Inflammatory macrophage (primary cell): ENCODE measurements around the gene ETV7.
A peak's percentile ranks its signal among the peaks of the same experiment; 100 is the strongest.
"Not testable (repeated sequence)": the region's sequence is repeated elsewhere in the genome, so short reads cannot be mapped to it uniquely, and the experiment has no call there.

Experiments
- DNase-seq, 2 donors: peaks; one replicate each; pipeline ENCODE4 v3.0.0-alpha.2; 2020 to 2022

Gene ETV7

DNA sequence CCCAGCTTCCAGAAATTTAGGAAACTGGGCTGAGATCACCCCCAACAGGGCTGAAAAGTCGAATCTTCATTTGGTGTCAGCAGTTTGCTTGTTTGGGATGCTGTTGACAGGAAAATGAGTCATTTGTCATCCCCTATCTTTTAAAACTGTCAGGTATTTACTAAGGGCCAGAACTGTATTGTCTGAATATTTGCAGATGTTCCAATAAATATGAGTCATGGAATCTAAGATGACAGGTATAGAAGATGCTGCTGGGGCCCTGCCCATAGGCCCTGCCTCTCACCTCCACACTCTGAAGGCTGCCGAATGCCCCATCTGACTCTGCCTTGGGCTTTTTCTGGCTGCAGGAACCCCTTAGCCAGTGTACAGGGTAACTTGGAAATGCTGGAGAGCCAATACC is 3.9 kb downstream of the ETV7 start:
- DNase-seq: no peak

DNA sequence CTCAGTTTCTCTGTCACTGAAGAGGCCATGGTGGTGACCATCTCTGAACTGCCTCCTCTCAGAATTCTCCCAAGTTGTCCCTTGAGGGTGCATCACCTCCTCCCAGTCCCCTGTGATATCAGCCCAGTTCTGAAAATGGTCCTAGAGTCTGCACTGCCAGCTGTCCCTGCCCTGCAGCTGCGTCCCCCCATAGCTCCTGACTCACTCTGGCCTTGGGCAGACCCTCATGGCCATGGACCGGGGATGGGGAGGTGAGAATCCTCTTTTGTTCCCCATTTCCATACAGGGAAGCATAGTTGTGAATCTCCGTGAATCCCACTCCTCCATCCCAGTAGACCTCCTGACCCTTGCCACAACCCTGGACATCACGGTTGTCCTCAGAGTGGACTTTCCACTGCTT is 4.5 kb downstream of the ETV7 start:
- DNase-seq: no peak

DNA sequence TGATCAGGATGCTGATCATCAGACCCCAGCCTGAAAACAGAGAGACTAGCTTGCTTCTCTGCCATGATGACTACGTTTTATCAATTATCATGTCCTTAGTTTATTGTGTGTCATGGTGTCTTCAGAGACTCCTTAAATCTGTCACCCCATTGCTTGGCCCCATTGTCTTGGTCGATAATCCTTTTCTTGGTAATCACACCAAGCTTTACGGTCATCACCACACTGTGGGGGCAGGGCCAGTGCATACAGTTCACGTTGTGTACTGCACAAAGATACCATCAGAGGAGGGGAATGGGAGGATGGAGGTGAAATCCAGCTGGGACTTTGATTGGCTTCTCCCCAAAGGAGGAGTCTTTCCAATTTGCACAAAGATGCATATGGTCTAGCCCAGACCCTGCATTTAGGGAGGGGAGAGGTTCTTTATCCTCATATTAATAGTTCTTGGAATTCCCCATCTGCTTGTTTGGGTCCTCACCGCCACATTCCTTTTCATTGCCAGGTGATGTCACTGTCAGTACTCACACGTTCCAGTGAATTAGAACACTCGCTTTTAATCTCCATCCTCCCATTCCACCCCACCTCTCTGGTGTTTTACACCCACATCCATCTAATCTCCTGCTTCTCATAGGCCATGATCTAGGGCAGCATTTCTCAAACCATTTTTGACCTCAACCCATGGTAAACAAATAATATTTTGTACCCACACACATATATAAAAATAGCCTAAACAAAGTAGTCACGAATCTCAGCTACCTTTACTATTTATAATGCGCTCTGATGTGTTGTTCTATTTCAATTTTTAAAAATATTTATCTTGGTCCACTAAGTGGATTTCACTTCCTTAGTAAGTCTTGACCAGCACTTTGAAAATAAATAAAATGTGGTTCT is 5.7 kb downstream of the ETV7 start:
- DNase-seq: no peak

DNA sequence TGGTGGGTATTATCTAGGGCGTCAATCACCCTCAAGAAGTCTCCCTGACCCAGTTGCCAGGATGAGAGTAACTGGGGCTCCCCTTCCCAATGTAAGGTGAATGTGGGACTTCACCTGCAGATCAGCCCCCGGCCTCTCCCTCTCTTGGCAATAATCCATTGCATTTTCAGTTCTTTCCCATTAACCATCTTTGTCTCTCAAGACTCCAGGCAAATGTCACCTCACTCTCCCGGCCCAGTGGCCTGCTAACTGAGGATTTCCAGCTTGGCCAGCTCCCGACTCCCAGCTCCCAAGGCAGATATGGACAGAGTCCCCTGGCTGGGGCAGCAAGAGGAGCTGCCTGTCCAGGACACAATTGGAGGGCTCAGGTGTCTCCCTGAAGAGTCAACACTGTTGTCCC is 7.3 kb downstream of the ETV7 start:
- no peak for DNase-seq

DNA sequence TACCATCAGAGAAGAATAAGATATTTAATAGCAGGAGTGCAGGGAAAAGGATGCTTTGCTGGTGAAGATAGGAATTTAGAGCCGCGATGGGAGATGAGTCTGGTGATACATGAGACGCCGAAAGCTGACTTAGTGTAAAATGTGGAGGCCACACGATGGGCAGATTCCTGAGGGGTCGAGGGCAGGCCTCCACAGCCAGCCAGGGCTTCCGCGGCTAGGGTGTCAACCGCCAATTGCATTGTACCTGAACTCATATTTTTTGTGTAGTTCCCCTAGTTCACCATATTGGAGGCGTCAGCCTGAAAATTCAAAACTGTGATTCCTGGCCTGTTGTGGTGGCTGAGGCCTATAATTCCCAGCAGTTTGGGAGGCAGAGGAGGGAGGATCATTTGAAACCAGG is 8.5 kb downstream of the ETV7 start:
- DNase-seq: no peak

DNA sequence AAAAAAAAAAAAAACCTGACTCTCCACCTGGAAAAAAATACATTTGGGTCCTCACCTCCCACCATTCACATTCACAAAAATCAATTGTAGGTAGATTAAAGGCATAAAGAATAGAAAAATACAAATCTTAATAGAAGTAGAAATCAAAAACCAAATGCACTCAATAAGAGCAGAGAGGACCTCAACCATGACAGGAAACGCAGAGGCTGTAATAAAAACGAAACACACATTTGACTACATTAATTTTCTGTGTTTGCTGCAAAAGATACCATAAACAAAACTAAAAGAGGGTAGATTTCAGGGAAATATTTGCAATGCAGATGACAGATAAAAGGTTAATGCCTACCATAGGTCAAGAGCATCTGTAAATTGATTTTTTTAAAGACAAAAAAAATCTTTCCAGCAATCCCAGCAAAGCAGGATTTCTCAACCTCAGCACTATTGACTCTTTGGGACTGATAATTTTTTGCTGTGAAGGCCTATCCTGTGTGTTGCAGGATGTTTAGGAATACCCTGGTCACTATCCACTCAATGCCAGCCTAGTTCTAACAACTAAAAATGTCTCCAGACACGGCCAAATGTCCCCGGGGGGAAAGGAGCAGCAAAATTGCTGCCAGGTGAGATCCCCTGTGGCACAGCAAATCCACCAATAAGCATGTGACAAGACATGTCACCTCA is 9.1 kb downstream of the ETV7 start:
- DNase-seq: no peak

DNA sequence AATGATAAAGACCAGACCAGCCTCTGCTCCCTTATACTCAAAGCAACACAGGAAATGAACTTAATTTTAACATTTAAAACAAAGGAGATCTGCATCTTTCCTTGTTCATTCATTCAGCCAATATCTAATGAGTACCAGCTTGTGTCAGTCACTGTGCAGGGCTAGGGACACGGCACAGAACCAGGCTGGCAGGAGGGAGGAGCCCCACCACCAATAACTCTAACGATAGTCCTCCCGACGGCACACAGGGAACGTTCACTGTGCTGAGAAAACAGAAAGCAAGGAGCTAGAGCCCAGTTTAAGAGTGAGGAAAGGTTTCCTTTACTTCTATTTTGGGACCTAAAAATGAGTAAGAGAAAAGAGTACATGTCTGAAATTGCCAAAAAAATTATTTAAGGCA is 9.9 kb downstream of the ETV7 start:
- no peak for DNase-seq

DNA sequence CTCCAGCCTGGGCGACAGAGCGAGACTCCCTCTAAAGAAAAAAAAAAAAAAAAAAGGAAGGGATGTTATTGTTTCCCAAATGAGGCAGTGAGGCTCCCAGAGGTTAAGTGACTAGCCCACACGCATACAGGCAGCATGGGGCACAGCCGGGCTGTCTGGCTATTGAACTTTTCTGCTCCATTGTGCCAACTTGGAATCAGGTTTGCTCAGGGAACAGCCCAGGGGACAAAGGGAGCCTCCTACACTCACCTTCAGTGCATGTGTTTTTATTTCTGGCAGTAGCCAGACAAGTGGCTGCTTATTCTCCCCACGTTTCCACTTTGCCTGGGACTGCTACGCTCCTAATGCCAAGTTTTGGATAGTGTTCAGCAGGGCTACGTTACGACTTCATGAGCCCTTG is 10.7 kb downstream of the ETV7 start:
- no peak for DNase-seq

DNA sequence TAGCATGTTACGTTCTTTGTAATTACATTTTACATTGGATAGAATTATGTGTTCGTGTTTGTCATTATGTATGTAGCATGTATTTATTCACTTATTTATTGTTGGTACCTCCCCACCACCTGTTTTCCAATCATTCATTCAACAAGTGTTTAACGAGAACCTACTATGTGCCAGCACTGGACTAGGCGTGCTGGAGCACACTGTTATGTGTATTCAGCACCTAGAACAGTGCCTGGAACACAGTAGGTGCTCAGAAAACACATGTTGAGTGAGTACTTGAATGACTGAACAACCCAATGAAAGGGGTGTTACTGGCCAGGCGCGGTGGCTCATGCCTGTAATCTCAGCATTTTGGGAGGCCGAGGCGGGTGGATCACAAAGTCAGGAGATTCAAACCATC is 11.3 kb downstream of the ETV7 start:
- DNase-seq: no peak

DNA sequence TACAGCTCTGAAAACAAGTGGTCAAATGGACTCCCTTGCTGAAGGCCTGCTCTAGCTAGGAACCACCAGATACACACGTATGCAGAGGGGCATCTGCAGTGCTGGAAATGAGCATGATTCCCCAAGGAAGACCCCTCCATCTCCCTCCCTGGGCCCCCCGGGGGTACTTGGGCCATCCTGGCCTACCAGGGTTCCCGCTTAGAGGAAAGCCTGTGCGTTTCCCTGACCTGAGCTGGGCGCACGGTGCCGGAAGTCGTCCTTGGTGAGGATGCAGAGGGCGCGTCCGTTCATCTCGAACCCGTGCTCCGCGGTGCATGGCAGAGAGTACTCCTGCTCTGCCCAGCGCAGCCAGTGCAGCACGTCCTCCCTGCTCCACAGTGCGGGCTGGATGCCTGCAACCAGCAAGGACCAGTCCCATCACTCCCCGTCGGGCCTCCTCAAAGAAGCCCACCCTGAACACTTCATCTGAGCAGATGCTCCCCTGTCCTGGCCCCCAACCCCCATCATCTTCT is 11.8 kb downstream of the ETV7 start:
- no peak for DNase-seq

DNA sequence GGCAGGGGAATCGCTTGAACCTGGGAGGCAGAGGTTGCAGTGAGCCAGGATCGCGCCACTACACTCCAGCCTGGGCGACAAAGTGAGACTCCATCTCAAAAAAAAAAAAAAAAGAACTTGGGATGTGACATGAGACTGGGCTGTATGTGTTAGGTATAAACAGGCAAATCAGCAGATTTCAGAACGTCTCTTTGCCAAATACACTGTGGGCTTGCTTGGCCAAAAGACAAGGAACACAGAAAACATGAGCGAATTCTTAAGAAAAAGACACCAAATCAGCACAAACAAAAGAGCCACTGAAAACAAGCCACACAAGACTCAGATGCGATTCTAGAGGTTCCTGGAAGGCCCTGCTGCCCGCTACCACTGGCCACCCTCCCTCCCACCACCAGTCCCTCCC is 12.5 kb downstream of the ETV7 start:
- DNase-seq: no peak

DNA sequence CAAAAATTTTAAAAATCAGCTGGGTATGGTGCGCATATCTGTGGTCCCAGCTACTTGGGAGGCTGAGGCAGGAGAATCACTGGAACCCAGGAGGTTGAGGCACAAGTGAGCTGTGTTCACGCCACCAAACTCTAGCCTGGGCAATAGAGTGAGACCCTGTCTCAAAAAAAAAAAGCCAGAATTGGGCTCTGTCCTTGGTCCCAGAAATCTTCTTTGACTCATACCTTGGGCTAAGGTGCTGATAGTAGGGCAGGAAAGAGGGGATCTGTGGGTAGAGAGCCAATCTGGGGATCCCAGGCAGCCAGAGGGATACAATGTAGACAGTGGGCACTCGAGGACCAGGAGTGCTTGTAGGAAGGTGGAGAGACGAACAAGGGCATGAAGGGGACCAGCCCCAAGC is 13.3 kb downstream of the ETV7 start:
- DNase-seq: no peak

DNA sequence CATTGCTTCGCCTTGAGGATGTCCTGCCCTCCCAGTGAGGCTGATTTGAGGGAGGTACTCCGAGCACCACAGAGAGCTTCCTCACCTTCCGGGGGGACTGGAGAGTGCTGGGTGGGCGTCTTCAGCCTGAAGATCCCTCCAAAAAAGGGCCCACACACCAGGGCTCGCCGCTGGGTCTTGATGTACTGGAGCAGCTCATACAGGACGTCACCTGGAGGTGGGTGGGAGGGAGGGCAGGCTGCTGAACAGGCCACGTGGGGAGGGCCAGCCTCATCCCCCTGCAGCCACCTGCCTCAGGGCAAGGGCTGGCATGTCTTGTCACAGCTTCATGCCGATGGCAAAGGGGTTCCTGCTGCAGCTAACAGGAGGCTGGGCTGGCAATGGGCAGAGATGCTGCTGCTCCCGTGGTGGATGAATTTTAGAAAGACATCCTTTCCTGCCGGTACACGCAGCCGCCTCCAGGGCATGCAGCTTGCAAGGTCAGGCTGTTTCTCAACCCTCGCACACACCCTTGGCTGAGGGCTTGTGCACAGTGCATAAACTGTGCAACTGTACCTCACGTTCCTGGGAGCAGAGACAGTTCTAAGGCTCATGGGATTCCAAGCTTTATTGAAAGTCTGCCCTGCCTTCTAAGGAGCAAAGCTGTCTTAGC is 14.0 kb downstream of the ETV7 start:
- no peak for DNase-seq

DNA sequence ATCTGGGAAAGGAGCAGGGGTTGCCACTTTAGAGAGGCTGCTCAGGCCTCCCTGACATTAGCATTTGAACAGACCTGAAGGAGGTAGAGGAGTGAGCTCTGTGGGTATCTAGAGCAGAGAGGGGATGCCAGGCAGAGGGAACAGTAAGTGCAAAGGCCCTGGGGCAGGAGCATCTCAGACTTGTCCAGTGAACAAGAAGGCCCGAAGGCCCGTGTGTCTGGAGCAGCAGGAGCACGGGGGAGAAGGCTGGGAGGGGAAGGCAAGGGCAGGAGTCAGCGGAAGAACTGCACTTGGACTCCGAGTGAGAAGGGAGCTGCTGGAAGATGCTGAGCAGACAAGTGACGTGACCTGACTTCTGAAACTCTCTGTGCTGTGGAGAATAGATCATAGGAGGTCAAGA is 15.4 kb downstream of the ETV7 start:
- DNase-seq: no peak

DNA sequence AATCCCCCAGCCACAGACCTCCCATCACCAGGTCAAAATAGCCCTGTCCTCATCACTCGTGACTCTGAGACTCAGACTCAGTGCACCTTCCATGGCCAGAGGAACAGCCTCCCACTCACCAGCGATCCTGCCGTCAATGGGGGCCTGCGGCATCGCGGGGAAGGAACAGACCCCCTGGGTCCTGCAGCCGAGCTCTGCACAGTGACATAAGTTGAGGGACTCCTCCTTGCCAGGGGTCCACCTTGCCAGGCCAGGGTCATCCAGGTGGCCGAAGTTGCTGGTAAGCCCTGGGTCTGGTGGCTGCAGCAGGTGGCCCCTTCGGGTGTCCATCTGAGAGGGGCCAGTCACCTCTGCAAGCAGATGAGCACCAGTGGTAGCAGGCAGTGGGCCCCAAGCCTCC is 16.3 kb downstream of the ETV7 start:
- no peak for DNase-seq

DNA sequence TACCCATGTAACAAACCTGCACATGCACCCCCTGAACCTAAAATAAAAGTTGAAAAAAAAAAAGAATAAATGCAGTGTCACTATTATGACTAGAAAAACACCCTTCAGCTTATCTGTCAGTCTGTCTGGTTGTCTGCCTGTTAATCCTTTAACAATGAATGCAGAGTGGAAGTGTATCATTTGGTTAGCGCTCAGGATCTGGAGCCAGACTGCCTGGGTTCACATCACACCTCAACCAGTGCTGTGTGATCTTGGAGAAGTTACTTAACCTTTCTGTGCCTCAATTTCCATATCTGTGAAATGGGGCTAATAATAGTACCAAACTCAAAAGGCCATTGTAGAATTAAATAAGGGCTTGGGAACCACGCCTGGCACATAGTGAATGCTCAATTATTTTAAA is 16.8 kb downstream of the ETV7 start:
- no peak for DNase-seq

DNA sequence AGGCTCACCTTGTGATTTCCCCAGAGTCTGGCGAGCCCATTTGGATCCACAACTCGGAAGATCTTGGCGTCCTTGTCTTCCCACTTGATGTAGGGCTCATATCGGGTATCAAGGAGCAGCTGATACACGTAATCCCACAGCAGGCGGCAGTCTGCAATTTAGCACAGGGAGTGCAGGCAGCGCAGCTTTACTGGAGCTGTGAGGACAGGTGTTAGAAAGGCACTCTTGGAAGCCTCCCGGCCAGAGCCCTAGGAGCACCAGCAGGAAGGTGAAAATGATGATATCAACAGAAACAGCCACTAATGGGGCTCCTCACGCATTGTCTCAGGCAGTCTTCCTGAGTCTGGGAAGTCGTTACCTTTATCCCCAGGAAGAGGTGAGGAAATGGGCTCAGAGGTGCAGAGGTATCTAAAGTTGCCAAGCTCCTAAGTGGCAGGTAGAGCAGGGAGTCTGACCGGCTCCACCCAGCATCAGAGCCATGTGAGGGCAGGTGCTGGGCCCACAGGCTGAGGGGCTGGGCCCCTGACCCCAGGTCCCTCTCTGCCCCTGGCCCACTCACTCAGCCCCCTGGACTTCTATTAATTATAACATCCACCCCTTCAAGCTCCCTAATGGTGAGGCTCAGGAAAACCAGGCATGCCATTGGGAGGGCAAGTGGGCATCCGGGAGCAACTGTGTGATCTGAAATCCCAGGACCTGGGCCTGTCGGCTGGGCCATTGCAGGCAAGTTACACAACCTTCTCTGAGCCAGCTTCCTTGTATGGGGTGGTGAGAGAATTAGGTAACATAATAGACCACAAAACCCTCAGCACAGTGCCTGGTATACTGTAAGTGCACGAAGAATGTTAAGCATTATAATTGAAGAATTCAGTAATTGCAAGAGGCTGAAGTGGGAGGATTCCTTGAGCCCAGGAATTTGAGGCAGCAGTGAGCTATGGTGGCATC is 18.3 kb downstream of the ETV7 start:
- peak; percentile 87 to 88 for DNase-seq

DNA sequence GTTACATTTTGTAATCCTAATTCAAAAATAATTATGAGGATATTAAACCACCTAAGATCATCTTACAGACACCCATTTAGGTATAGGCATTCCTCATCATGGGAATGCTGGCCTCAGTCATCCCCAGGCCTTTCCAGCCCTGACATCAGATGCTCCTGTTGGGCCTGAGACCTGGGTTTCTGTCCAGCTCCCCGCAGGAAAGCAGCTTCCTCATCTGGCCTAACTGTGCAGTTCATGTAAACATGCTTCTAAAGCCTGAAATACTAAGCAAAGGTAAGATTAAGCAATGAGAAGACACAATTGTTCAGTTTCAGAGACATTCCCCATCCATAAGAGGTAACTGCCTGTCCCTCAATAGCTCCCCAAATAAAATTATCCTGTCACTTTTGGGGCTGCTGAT is 19.0 kb downstream of the ETV7 start:
- no peak for DNase-seq

DNA sequence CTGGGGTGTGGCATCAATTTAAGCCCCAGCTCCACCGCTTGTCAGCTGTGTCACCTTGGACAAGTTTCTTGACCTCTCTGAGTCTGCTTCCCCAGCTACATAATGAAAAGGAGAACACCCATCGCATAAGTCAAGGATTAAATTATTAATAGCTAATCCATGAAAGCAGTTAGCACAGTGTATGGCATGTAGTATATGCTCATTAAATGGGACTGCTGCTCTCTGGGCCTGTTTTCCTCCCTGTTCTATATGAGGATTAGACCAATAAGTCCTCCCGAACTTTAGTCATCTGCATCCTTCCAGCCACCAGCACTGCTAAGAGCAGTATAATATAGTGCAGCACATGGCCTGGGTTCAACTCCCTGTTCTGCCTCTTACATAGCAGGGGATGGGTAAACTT is 19.7 kb downstream of the ETV7 start:
- no peak for DNase-seq

DNA sequence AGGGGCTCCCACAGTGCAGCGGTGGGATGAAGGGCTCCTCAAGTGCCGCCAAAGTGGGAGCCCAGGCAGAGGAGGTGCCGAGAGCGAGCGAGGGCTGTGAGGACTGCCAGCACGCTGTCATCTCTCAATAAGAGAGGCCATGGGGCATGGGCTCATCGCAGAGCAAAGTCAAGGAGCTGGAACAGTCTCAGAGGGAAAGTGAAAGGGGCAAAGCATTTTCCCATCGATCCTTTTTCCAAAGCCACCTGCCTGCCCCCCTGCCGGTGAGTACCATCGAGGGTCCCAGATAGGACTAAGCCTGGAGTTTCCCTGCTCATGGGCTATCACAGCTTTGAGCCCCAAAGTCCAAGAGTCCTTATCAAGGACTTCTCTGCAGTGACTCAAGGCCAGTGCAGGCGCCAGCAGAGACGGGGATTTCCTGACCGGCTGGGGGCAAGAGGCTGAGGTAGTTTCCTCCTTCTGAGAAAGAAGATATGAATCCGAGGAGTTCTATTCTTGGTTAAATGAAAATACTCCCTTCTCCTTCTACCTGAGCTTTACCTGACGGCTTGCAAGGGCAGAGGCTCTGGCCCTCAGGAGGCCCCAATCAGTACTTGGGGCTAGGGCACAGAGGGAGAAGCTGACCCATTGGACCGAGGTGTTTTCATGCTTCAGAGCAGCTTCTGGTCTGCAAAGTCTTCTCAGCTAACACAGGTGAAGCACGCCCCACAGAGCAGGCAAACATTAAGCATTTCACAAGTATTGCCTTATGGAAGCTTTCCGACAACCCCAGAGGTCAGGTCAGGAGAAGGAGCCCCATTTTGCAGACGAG is 22.6 kb downstream of the ETV7 start:
- DNase-seq: peak; percentile 38 to 74

DNA sequence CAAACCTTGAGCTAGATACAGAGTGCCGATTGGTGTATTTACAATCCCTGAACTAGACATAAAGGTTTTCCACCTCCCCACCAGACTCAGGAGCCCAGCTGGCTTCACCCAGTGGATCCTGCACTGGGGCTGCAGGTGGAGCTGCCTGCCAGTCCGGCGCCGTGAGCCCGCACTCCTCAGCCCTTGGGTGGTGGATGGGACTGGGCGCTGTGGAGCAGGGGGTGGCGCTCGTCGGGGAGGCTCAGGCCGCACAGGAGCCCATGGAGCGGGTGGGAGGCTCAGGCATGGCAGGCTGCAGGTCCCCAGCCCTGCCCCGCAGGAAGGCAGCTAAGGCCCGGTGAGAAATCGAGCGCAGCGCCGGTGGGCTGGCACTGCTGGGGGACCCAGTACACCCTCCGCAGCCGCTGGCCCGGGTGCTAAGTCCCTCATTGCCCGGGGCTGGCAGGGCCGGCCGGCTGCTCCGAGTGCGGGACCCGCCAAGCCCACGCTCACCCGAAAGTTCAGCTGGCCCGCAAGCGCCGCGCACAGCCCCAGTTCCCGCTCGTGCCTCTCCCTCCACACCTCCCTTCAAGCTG is 23.3 kb downstream of the ETV7 start:
- not testable (repeated sequence) for DNase-seq
